Ishikawa (cell line): Measurements from ENCODE around the gene UNC5B.

Source experiments
- EP300 ChIP-seq: IDR thresholded peaks from 2 replicates; pipeline ENCODE4 v1.6.1; 2012; ENCODE audit warnings: borderline replicate concordance
- FOXM1 ChIP-seq: IDR thresholded peaks from 2 replicates; pipeline ENCODE4 v1.6.1; 2012; ENCODE audit warnings: low read depth, borderline replicate concordance
- MAX ChIP-seq: IDR thresholded peaks from 2 replicates; pipeline ENCODE4 v1.6.1; 2012
- YY1 ChIP-seq: IDR thresholded peaks from 2 replicates; pipeline ENCODE4 v1.6.1; 2012; ENCODE audit warnings: low read depth

GRCh38 chr10:71299071-71299785 is 86.9 kb downstream of the UNC5B start:
- TF ChIP-seq FOXM1 (no peak), YY1 (no peak), EP300 (no peak), MAX (no peak)
